Epithelial cell of esophagus (primary cell): ENCODE results near the gene SIK2.

Experiments used
- DNase-seq: peaks from one replicate; pipeline ENCODE4 v3.0.0; 2010; ENCODE audit warnings: low read depth
- H3K4me3 ChIP-seq: 2 replicates; pipeline ENCODE4 v1.5.1; 2011; ENCODE audit warnings: mild to moderate bottlenecking, low read length, control low read depth
- CTCF ChIP-seq: IDR thresholded peaks from 2 replicates; pipeline ENCODE4 v1.5.1; 2011; ENCODE audit warnings: low read depth, mild to moderate bottlenecking, low read length, control low read depth, inconsistent platforms; ENCODE audit not compliant: insufficient read depth; ENCODE audit errors: missing control alignments

SIK2 gene

GRCh38 chr11:111581341-111581740 lies 20.9 kb upstream of the SIK2 start:
- DNase-seq, result no peak
- H3K4me3 ChIP-seq, result no peak overlapping the region
- no peak for TF ChIP-seq CTCF

DNA sequence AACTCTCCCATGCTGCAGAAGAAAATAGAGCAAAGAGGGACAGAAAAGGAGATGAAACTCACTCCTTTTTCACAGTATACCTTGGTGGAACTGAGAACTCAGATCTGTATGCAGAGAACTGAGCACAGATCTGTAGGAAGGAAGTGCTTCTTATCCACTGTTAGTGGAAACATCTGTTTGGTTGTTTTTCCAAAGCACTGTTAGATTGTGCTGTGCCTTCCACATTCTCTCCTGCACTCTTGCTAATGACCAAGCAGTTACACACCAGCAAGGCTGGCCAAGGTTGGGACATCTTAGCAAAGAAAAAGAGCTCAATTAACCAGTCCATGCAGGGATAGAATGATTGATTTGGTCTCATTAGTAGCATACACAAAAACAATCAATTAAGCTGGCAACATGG lies 20.1 kb upstream of the SIK2 start:
- no peak for DNase-seq
- no peak for TF ChIP-seq CTCF

DNA sequence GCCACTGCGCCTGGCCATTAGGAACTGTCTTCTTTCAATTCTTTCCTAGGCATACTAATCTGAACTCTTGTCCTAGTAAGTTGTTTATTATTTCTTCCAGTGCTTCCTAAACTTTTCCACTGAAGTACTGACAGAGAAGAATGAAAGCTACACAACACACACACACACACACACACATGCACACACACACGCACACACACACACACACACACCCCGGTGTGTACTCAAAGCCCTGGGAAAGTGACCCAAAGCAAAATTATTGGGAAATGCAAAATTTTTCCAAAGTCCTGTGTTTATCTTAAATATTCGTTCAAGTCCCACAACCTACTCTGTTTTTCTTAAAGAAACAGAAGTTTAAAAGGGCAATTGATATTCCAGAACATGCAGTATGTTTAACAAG lies 19.4 kb upstream of the SIK2 start:
- no peak for TF ChIP-seq CTCF
- H3K4me3 ChIP-seq, result no peak overlapping the region
- no peak for DNase-seq

More for the DNA sequence above, 20.1 kb upstream of the SIK2 start:
- no peak overlapping the region for H3K4me3 ChIP-seq

DNA sequence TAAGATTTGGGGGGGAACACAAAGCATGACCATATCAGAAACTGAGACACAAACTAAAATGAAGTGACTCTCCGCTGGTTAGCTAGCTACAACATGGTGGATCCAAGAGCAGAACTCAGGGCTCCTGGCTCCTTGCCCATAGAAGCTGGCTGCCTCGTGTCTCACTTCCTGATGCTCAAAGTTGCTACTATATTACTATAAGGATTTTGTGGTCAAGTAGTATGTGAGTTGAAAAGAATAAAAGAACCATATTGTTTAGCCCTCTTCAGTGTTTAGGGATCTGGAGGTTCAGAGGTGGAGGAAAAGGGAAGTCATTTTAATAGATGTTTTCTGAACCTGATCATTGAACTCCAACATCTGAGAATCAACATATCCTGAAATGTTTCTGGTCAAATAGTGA lies 16.9 kb upstream of the SIK2 start:
- DNase-seq, result peak; percentile 37
- TF ChIP-seq CTCF, result no peak
- H3K4me3 ChIP-seq, result no peak overlapping the region

DNA sequence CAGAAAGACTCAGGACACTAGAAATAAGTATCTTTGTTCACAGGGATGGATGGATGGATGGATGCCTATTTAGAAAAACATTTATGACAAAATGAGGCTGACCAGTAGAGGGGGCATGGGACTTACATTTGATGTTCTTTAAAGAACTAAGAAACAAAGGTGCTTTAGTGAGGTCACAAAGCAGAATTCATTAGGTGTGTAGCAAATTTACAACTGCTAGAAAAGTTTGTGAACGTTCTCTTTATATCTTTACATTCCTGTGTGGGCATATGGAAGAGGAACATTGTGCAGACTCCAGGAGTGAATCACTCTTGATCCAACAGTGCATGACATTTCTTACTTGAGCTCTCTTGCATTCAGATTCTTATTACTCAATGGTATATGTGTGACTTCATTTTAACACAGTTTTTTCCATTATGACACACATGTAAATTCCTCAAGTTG lies 15.8 kb upstream of the SIK2 start:
- no peak overlapping the region for H3K4me3 ChIP-seq
- DNase-seq, result peak; percentile 66
- TF ChIP-seq CTCF, result peak; percentile 70

GRCh38 chr11:111589114-111589513 lies 13.1 kb upstream of the SIK2 start:
- DNase-seq, result no peak
- no peak for TF ChIP-seq CTCF
- no peak overlapping the region for H3K4me3 ChIP-seq

- H3K4me3 ChIP-seq, result no peak overlapping the region
- TF ChIP-seq CTCF, result no peak
- DNase-seq, result no peak
Observed at GRCh38 chr11:111589886-111590499, 12.3 kb upstream of the SIK2 start.
